HUES48 (cell line): Measurements from ENCODE around the gene PAXX.

Source experiments
- H3K27ac ChIP-seq: one replicate; pipeline ENCODE4 v1.7.0; 2013; ENCODE audit warnings: low read depth, low read length, inconsistent platforms
- H3K27me3 ChIP-seq: 2 replicates; pipeline ENCODE4 v1.6.1; 2013; ENCODE audit warnings: mild to moderate bottlenecking, low read length; ENCODE audit not compliant: control insufficient read depth, insufficient read depth
- H3K36me3 ChIP-seq: 2 replicates; pipeline ENCODE4 v1.6.1; 2013; ENCODE audit warnings: low read length; ENCODE audit not compliant: control insufficient read depth, insufficient read depth
- H3K4me1 ChIP-seq: 2 replicates; pipeline ENCODE4 v1.6.1; 2013; ENCODE audit warnings: mild to moderate bottlenecking, low read length; ENCODE audit not compliant: control insufficient read depth, insufficient read depth
- H3K4me3 ChIP-seq: 2 replicates; pipeline ENCODE4 v1.5.1; 2013; ENCODE audit warnings: mild to moderate bottlenecking, low read depth, low read length
- H3K9ac ChIP-seq: 2 replicates; pipeline ENCODE4 v1.6.1; 2013; ENCODE audit warnings: mild to moderate bottlenecking, low read depth, low read length, moderate library complexity
- H3K9me3 ChIP-seq: 2 replicates; pipeline ENCODE4 v1.6.1; 2013; ENCODE audit warnings: low read length; ENCODE audit not compliant: control insufficient read depth, insufficient read depth

The PAXX gene

DNA sequence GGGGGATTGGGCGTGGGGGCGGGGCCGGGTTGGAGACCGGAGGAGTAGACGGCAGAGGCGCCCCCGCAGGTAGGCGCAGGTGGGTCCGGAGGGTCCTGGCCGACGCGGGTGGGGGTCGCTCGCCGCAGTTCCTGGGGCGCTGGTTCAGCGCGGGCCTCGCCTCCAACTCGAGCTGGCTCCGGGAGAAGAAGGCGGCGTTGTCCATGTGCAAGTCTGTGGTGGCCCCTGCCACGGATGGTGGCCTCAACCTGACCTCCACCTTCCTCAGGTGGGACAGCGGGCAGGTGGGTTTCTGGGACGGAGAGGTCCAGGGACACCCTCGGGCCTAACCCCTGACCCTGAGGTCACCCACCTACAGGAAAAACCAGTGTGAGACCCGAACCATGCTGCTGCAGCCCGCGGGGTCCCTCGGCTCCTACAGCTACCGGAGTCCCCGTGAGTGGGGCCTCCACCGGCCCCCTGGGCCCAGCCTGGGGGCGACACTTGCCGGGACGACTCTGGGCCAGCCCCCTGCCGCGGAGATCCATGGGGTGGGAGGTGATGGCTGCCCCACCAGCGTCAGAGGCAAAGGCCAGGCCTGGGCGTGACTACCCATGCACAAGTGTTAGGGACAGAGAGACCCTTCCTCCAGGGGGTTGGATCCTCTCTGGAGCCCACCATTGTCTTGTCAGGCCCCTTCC is 13.2 kb upstream of the PAXX start:
- H3K9ac ChIP-seq = no peak overlapping the region
- no peaks in the 10 kb centered on the region for H3K9me3 ChIP-seq
- H3K36me3 ChIP-seq = no peaks in the 10 kb centered on the region
- no peak overlapping the region for H3K27ac ChIP-seq
- peaks cover 15% of the 10 kb centered on the region for H3K27me3 ChIP-seq
- peak overlapping the region; percentile 29; the same call in 1 of the 2 replicates for H3K4me3 ChIP-seq
- peaks cover 5% of the 10 kb centered on the region; the same call in 1 of the 2 replicates for H3K4me1 ChIP-seq

DNA sequence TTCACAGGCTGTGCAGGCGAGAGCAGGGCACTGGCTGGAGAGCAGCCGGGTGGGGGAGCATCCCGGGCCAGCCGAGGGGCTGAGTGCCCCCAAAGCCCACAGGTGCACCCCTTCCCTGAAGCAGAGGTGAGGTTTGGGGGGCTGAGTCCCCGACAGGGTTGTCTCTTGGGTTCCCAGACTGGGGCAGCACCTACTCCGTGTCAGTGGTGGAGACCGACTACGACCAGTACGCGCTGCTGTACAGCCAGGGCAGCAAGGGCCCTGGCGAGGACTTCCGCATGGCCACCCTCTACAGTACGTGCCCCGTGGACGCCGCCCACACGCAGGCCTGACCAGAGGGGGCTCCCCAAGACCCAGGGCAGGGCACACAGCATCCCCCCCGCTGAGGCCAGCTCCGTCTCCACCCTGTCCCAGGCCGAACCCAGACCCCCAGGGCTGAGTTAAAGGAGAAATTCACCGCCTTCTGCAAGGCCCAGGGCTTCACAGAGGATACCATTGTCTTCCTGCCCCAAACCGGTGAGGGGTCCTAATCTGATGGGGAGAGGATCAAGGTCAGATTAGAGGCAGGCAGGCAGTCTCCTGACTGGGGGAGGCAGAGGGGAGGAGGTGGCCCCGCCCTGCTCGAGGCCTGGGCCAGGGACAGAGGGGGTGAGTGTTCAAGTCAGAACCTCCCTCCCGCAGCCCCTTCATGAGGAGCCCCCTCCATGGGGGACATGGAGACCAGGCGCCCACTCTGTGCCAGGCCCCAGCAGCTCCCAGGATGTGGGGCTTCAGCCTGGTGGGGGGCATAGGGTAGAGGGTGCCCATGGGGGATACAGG is 12.2 kb upstream of the PAXX start:
- Histone ChIP-seq H3K9me3 (no peaks in the 10 kb centered on the region), H3K36me3 (no peaks in the 10 kb centered on the region), H3K27ac (no peak overlapping the region), H3K4me1 (peaks cover 5% of the 10 kb centered on the region; the same call in 1 of the 2 replicates), H3K9ac (no peak overlapping the region), H3K27me3 (peaks cover 22% of the 10 kb centered on the region), H3K4me3 (no peak overlapping the region)

DNA sequence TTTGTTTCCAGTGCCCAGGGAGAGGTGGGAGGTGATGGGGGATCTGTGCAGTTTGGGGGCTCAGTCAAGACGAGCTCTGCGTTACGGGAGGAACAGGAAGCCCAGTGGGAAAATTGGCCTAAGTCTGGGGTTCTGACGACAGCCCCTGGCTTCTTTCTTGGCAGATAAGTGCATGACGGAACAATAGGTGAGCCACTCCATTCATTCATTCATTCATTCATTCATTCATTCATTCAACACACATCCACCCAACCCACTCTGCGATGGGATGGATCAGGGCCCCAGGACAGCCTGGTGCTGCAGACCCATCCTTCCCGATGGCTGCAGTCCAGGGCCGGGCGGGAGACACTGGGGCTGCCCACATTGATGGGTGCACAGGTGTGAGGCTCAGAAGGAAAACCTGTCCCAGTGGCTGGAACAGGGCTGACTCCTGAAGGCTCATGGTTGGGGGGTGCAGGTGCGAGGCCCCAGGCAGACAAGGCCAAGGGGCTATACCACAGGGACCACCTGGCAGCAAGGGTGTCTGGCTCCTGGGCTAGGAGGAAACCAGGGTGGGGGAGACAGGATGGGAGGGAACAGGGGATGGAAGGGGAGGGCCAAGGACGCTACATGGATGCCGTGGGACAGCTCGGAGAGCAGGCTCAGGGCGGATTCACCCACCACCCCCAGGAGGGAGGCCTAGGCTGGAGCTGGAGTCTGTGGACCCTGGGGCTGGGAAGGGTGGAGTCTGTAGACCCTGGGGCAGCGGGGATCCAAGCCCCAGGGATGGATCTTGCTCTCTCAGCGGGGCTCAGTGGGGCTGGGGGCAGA is 11.3 kb upstream of the PAXX start:
- Histone ChIP-seq H3K4me3 (no peak overlapping the region), H3K36me3 (no peaks in the 10 kb centered on the region), H3K4me1 (peaks cover 5% of the 10 kb centered on the region; the same call in 1 of the 2 replicates), H3K27ac (no peak overlapping the region), H3K9me3 (no peaks in the 10 kb centered on the region), H3K27me3 (peaks cover 30% of the 10 kb centered on the region), H3K9ac (no peak overlapping the region)

DNA sequence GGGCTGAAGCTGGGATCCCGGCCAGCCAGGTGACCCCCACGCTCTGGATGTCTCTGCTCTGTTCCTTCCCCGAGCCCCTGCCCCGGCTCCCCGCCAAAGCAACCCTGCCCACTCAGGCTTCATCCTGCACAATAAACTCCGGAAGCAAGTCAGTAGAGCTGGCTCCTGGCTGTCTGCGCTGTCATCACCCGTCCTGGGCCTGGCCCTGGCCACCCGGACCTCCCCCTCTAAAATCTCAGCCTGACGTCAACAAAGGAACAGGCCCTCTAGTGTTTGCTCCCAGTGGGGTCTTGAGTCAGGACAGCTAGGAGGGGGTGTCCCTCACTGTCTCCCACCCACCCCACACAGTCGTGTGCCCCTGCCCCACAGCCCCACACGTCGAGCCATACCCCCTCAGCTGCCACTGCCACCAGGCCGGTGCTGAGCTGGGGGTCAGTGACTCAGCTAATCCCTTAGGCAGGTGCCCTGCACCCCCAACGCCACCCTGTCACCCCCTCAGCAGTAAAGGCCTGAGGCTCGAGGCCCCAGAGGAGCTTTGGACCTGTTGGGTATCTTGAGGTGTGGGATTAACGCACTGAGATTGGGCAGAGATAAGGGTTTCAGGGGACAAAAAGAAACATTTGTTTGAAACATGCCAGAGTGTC is 10.5 kb upstream of the PAXX start:
- Histone ChIP-seq H3K4me3 (no peak overlapping the region), H3K4me1 (peaks cover 5% of the 10 kb centered on the region; the same call in 1 of the 2 replicates), H3K36me3 (no peaks in the 10 kb centered on the region), H3K27me3 (peaks cover 35% of the 10 kb centered on the region), H3K9me3 (no peaks in the 10 kb centered on the region), H3K9ac (no peak overlapping the region), H3K27ac (no peak overlapping the region)

DNA sequence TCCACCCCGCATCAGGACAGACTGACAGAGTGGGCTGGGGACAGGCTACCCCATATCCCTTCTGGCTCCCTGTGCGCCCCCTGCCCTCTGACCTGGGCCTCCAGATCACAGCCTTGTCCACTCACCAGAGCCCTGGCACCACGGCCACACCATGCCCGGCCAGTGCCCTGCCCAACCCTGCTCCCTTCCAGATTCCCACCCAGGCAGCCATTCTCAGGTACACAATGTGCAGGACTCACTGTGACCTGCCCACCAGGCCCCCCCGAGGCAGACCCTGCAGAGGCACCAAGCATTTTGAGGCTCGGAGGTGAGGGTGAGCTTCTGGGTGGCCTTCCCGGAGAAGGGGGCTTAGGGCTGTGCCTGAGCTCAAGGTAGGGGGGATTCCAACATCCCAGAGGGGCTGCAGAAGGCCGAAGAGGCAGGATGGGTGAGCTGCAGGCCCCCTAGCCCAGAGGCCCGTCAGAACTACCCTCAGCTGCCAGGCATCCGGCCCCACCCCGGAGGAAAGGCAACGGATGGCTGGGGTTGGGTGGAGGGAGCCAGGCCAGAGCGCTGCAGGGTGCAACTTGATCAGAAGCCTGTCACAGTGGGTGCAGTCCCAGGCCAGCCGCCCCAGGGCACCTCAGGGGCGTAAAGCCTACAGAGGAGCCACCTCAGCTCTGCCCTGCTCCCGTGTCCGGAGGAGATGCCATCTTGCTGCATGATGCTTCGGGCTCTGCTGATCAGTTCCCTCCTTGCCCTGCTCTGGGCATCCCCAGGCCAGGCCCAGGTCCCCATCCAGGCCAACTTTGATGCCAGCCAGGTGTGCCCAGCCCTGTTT is 9.8 kb upstream of the PAXX start, which contains the start of gene LCNL1:
LCNL1 (plus strand) TSS at position 762 of the 820 bp plus-strand sequence. CDS start 594 bp downstream, outside the sequence.
- no peak within 1 kb of the TSS for H3K27ac ChIP-seq

DNA sequence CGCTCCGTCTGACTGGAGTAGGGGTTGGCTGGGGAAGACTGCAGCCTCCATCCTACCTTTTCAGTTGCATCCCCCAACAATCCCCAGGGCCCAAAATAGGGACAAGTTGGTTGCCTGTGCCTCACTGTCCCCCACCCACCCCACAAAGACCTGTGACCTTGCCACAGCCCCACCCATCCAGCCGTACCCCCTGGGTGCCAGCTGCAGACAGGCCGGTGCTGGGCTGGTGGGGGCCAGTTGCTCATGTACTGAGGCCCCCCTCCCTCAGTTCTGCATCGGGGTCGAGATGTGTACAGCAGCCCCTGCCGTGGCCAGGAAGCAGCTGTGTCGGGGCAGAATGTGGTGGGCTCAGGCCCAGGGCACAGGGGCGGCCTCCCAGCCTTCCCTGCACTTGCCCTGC is 9.1 kb upstream of the PAXX start:
- Histone ChIP-seq H3K9ac (no peak overlapping the region), H3K9me3 (no peaks in the 10 kb centered on the region), H3K4me1 (no peaks in the 10 kb centered on the region), H3K4me3 (no peak overlapping the region), H3K36me3 (no peaks in the 10 kb centered on the region), H3K27ac (no peak overlapping the region), H3K27me3 (peaks cover 25% of the 10 kb centered on the region)

More for the DNA sequence above, 9.8 kb upstream of the PAXX start, which contains the start of gene LCNL1:
- Histone ChIP-seq H3K4me1 (peaks cover 1% of the 10 kb centered on the region; the same call in 1 of the 2 replicates), H3K36me3 (no peaks in the 10 kb centered on the region), H3K9me3 (no peaks in the 10 kb centered on the region), H3K9ac (no peak within 1 kb of the TSS), H3K27me3 (peaks cover 28% of the 10 kb centered on the region), H3K4me3 (no peak within 1 kb of the TSS)

DNA sequence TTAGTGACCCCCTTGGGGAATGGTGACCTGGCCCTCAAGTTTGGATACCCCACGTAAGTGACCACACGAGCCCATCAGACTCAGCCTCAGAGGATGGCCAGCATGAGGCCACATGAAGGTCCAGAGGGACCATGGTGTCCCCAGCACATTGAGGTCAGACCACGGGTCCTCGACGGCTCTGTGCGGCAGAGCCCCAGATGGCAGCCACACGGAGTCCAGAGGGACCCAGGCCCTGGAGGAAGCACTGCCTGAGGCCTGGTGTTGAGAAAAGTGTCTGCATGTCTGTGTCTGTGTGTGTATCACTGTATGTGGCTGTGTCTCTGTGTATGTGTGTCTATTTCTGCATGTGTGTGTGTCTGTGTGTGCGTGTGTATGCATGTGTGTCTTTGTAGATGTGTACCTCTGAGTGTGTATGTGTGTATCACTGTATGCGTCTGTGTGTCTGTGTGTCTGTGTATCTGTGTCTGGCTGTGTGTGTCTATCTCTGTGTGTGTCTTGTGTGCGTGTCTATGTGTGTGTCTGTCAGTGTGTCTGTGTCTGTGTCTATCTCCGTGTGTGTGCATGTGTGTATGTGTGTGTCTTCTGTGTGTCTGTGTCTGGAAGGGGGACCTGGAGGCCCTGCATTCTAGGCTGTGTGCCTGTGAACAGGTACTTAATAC is 8.4 kb upstream of the PAXX start:
- Histone ChIP-seq H3K4me1 (no peaks in the 10 kb centered on the region), H3K9me3 (no peaks in the 10 kb centered on the region), H3K4me3 (no peak overlapping the region), H3K27ac (no peak overlapping the region), H3K36me3 (no peaks in the 10 kb centered on the region), H3K9ac (no peak overlapping the region), H3K27me3 (peaks cover 25% of the 10 kb centered on the region)

DNA sequence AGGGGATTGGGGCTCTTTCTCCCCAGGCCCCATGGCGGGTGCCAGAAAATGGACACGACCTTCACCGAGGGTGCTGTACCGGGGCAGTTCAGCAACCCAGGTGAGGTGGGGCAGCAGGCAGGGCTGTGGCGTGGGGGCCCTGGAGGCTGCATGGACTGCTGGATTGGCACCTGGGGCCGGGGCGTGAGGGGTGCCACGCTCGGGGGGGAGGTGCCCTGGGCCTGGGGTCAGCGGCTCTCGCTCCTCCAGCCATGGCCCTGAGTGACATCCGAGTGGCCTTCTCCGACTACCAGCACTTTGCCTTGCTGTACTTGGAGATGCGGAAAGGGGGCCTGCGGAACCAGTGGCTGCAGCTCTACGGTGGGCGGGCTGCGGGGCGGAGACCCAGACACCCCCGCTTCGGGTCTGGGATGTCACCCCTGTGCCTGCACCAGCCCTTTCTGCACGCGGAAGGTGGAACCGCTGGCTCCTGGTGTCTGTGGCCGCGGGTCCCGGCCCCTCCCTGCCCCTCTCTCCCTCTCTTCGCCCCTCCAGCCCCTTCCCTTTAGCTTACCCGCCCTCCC is 7.7 kb upstream of the PAXX start:
- H3K4me1 ChIP-seq = no peaks in the 10 kb centered on the region
- no peak overlapping the region for H3K9ac ChIP-seq
- peak overlapping the region; percentile 53; the same call in 1 of the 2 replicates for H3K4me3 ChIP-seq
- H3K27me3 ChIP-seq = peaks cover 25% of the 10 kb centered on the region
- no peaks in the 10 kb centered on the region for H3K36me3 ChIP-seq
- H3K9me3 ChIP-seq = no peaks in the 10 kb centered on the region
- H3K27ac ChIP-seq = no peak overlapping the region

DNA sequence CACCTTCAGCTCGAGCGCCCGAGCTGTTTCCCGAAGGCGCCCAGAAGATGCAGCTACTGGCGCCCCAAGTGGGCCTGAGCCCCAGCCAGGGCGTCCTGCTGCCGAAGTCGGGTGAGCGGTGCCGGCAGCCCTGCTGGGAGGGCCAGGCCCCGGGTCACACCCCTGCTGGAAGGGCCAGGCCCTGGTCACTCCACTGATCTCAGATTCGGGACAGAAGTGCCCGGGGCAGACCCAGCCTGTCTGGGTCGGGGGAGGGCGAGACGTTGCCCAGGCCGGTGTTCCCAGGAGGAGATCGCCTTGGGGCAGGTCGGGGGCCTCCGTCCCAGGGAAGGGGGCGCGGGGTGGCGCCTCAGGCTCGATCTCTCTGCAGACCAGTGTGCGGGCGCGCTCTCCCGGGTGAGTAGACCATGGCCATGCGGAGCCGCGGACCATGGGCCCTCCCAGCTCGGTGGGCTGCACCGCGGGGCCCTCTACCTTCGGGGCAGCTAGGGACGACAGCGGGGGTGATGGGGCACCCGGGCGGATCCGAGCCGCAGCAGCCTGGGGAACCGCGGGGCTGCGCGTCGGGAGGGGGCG is 7.1 kb upstream of the PAXX start:
- Histone ChIP-seq H3K9me3 (no peaks in the 10 kb centered on the region), H3K4me1 (no peaks in the 10 kb centered on the region), H3K27me3 (peaks cover 25% of the 10 kb centered on the region), H3K4me3 (peak overlapping the region; percentile 53), H3K36me3 (no peaks in the 10 kb centered on the region), H3K27ac (no peak overlapping the region), H3K9ac (no peak overlapping the region)
